Epithelial cell of prostate (primary cell): ENCODE data around the gene KITLG.
A peak's percentile ranks its signal among the peaks of the same experiment; 100 is the strongest.
"Not testable (repeated sequence)": the region's sequence is repeated elsewhere in the genome, so short reads cannot be mapped to it uniquely, and the experiment has no call there.

Source experiments
- DNase-seq: peaks from one replicate; pipeline ENCODE4 v3.0.0-alpha.2; 2011; ENCODE audit warnings: low read depth, low spot score
- H3K27ac ChIP-seq: fragments of 450-650 bp; 2 replicates; pipeline ENCODE4 v1.5.1; 2017; ENCODE audit warnings: mild to moderate bottlenecking

Gene KITLG

DNA sequence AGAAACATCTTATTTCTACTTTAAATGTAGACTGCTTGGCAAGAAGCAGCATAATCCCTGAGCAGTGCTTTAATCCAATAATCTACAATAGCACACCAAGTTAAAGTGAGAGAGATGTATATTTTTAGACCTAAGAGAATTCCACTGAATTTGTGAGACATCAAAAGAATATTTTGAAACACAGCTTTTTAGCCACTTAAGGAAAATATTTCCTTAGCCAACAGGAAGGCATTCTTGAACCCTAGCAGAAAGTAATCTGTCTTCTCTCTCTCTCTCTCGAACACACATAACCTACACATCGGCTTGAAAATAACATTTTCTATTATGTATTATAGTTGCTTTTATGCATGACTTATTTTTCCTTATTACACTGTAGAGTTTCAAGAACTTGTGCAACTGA lies 34.0 kb downstream of the KITLG start:
- no peak for DNase-seq
- no peak overlapping the region for H3K27ac ChIP-seq

DNA sequence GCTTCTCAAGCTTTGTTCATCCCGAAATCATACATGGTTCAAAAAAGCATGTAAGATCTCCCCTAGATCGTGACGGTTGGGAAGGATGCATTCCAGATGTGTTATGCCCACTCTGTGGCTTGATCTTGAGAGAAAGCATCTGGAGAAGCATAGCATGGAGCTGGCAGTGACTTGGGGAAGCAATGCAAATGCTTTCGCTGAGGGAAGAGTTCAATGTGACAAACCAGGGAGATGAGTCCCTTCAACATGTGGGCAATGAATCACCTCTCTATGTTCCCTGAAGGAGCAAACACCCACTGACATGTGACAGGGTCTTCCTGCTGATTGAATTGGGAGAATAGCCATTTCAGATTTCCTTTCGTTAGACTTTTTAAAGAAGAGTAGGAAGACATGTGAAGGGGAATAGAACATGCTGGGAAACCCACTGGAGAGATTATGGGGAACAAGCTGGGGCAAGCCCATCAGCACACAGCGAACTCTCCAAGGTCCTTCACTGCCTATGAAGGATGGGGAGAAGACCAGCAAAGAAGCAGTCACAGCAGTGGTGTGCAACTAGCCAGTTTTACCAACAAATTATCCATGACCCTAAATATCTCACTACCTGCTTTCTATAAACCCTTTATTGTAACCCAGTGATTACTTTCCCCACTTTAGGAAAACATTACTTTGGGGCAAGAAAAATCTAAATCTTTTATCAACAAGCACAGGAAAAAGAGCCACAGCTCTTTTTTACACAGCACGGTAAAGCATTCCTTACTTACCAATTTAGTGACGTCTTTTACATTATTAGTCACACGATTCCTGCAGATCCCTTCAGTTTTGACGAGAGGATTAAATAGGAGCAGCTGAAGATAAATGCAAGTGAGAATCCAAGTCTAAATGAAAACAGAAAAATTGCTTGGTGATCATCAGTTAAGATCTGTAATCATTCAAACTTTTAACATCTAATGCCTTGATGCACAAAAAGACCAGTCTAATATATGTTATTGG lies 35.0 kb downstream of the KITLG start:
- DNase-seq: no peak
- no peak overlapping the region for H3K27ac ChIP-seq

DNA sequence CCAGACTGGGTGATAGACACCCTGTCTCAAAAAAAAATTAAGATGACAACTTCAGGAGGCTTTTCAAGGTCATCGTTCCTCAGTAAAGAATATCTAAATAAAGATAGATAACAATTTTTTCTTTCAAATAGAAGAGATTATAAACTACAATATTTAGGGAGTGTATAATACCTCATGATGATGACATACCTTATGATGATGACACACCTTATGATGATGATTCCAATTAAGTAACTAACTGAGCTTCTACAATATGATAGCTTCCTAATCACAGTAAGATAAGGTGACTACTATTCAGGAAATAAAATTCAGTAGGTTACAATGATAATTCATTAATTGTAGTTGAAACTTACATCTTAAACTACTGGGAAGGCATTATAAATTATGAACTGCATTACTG lies 40.4 kb downstream of the KITLG start:
- H3K27ac ChIP-seq: no peak overlapping the region
- DNase-seq: no peak

DNA sequence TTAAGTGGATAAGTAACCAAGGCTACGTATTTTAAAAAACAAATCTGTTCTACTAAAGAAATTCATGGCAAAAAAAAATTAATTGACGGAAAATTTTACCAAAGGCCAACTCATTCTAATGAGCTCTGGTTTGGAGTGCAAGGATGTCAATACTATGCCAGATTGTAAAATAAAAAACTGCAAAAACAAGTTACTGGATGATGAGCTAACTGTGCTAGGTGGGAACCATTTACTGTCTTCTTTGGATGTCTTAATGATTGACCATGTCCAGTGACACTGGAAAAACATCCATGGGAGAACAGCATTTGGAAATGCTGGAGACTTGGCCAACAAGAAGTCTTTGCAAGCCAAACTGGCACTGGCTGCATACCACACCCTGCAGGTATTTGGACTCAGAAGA lies 41.6 kb downstream of the KITLG start:
- no peak for DNase-seq
- H3K27ac ChIP-seq: no peak overlapping the region

DNA sequence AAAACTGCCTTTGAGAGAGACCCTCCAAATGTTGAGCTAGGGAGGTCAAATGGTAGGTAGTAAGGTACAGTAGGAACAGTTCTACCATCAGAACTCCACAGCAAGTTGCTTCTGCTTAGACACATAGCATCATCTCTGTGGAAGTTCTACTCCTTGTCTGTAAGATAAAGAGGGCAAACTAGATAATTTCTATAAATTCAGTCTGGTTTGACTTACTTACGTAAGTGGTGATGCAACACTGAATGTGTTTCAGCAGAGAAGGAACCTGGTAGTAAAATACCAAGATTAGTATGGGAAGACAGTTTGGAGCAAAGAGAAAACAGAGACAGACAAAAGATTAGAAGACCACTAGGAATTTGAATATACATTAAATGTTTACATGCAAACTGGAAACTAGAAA lies 42.0 kb downstream of the KITLG start:
- no peak overlapping the region for H3K27ac ChIP-seq

DNA sequence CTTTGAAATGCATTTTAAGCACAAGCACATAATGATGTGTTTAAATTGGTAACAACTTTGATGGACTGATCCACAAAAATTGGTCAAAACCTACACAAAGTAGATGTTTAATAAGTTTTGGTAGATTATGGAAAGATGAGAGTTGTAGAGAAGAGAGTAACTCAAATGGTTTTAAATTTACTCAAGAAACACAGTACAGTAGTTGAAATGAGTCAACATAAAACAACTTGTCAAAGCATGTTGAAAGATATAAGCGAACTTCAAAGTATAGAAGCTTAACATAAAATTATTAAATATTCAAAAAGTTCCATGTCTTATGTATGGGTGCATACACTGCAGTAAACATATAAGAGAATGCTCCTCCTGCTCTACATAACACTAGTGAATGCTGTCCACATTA lies 49.4 kb downstream of the KITLG start:
- peak overlapping the region; percentile 13 for H3K27ac ChIP-seq
- no peak for DNase-seq

More for the DNA sequence above, 42.0 kb downstream of the KITLG start:
- DNase-seq: no peak

DNA sequence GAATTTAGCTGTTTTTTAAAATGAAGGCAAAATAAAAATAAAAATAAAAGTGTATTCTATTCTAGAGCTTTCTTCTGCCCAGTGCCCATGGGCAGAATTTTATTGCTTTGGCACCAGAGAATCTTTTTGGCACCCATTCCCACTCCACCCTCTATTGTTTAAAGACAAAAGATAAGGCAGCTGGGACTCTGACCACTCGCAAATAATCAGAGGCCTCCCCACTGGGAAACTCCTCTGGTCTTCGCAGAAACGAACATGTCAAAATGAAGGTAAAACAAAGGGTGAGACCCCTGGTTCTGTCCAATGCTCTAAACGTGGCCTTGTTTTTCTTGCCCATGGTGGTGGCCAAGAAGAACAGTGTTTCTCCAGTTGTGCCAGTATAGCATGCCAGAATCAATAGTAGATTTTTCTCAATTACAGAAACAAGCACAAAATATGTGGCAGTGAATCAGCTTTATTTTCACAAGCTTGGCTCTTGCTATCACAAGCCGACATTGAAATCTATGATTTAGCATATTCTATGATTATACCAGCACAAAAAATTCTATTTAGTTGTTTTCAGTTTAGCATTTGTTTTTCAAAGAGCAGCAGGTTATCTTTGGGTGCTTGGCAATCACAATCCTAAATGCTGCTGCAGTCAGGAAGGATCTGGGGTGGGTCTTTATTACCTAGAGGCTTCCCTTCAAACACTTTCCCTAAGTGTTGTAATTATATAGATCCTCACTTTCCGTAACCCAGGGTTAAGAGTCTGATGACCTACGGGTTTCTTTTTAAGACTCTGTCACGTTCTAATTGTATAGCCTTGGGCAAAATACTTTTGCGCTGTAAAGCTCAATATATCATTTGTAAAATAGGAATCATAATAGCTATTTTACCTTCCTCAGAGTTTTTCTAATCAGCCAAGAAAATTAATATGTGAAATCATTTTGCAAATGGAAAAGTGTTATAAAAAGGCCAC lies 50.5 kb downstream of the KITLG start:
- H3K27ac ChIP-seq: peak overlapping the region; percentile 13
- no peak for DNase-seq

DNA sequence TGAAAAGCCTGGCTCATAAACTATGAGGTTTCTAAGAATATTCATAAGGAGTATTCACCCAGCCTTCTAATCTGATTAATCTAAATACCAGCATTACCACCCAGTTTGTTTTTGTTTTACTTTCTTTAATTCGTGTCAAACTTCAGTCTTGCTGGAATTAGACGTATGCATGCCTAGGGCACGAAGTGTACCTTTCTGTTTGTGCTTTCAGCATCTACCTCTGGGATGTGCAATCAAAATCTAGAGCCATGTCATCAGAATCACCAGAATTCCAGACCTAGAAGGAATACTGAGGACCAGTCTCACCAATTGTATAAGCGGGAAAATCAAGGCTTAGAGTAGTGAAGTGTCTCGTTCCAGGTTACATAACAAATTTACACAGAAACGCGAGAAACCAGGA lies 57.3 kb downstream of the KITLG start:
- no peak for DNase-seq
- H3K27ac ChIP-seq: no peak overlapping the region

DNA sequence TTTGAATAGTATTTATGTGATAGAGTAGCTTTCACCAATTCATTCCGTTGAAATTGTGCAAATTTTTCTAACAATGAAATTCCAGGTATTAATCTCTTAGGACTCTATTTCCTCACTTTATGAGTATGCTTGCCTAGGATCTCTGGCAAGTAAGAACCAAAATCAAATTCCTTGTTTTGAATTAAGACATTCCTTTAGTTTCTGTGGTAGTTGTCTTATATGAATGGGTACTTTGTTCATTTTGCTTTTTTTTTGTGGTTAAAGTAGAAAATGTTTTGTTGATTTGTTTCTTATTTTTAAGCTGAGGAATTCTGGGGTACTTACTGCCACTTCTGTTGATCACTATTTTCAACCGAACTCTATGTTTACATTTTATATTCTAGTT lies 59.8 kb downstream of the KITLG start:
- peak overlapping the region; percentile 69 for H3K27ac ChIP-seq
- DNase-seq: no peak

DNA sequence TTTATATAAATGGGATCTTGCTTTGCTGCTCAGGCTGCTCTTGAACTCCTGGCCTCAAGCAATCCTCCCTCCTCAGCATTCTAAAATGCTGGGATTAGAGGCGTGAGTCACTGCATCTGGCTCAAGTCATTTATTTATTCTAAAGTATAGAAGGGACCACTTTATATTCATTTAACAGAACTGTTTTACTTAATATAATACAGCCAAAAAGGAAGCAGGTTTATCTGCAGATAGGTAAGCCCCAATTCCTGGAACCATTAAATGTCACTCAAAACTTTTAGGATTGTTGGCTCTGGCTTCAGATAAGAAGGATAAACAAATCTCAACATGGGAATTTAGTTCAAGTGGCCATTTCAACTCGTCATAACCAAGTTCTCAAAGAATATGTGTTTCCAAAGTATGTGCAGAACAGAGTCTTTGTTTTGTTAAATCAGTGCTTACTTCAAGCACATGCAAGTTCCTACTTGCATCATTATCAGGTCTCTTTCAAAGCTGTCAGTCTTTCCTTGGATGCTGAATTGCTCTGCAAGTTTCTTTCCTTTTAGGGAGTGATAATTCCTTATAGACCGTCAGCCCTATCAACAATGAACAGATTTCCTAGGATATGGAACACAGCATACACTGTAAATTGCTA lies 60.4 kb downstream of the KITLG start:
- H3K27ac ChIP-seq: peak overlapping the region; percentile 69
- peak; percentile 36 for DNase-seq

DNA sequence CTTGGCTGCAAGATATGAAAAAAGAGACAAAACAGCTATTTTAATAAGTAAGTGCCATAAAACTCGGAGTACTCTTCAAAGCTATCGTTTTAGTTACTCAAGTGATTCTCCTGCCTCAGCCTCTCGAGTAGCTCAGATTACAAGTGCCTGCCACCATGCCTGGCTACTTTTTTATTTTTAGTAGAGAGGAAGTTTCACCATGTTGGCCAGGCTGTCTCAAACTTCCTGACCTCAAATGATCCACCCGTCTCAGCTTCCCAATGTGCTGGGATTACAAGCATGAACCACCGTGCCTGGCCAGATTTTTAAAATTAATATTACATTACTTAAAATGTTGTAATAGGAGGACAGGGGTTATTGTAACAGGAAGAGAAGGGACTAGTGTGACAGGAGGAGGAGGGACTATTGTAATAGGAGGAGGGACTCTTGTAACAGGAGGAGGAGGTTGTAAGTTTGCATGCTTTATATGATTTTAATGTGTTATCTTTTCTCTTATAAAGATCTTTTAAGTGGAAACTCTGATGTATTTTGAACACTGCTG lies 61.3 kb downstream of the KITLG start:
- no peak for DNase-seq
- H3K27ac ChIP-seq: peak overlapping the region; percentile 69

DNA sequence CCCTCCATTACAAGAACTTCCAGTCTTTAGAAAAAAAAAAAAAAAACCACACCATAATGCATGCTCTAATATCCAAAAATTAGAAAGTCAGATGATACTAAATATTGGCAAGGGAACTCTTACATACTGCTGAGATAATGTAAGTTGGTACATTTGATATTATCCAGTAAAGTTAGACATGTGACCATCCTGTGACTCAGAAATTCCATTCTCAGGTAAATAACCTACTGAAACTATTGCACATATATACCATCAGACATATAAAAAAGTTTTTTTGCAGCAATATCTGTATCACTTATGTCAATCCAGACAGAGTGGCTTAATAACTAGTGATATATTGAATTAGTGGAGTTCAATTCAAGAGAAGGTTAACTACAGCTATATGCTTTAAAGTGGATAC lies 63.5 kb downstream of the KITLG start:
- peak overlapping the region; percentile 45 for H3K27ac ChIP-seq
- peak; percentile 50 for DNase-seq

DNA sequence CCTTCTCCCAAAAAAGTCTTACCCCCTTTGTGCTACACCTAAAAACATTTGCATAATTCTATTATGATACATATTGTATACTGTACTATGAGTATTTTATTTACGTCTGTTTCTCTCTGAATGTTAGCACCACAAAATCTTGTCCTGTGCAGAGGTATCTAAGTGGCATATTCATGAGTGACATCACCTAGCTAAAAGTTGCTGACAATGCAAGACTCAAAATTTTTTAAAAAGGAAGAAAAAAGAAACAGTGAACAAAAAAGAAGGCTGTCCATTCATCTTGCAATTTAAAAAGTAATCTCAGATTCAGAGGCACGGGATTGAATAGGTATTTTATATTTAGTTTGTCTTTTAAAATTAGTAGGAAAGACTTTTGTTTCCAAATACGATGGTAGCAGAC lies 69.4 kb downstream of the KITLG start:
- no peak for DNase-seq
- H3K27ac ChIP-seq: no peak overlapping the region

DNA sequence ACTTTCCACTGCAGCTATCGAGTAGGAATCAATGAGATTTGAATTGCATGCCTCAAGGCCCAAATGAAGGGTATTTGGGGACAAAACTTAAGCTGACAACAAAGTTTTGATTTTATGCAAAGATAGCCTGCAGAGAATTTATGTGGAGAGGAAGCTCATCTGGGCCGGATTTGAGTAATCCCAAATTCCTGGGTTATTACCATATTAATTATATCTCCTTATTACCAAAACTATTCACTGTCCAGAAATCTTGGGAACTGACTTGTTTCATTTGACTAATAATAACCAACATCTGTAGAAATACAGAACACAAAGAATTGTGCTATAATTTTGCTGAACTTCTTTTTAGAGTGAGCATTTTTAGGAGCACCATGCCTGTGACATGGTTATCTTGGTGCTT lies 70.4 kb downstream of the KITLG start:
- H3K27ac ChIP-seq: no peak overlapping the region
- DNase-seq: no peak

DNA sequence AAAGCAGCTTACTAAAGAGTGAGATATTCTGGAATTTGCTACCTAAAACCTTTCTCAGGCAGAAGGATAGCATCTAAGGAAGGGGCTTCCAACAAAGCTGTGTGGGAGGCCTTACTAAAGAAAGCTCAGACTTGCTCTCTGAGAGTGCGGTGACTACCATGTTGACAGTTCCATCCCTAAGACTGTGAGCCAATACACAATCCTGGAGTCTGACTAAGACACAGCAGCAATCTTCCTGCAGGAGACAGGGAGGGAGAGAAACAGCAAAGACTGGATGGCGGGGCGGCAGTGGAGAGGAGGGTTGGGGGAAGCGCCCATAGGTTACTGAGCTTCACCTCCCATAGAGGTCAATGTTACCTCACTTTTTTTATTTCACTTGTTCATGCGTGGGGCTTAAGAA lies 70.9 kb downstream of the KITLG start:
- no peak for DNase-seq
- H3K27ac ChIP-seq: no peak overlapping the region

DNA sequence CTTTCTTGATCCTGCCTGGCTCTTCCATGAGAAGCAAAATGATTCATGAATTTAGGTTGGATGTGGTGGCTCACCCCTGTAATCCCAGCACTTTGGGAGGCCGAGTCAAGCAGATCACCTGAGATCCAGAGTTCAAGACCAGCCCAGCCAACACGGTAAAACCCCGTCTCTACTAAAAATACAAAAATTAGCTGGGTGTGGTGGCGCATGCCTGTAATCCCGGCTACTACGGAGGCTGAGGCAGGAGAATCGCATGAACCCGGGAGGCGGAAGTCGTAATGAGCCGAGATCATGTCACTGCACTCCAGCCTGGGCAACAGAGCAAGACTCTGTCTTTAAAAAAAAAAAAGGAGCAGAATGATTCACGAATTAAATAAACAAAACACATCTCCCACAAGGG lies 72.4 kb downstream of the KITLG start:
- DNase-seq, H3K27ac ChIP-seq: not testable (repeated sequence)

DNA sequence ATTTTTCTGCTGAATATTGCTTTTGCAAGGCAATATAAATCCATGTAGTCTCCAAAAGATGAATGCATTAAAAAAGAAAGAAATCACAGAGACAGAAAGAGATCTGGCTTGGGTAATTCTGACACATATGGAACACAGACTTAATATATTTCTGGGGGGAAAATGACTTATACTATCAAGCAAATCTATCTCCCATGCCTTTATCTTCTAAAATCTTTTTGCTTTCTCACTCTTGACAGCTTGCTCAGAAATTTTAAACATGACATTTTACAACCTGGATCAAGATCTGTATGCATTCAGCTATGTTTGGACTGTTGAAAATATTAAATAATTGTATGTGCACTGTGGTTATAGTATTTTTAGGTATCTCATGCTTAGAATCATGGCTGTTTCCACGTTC lies 73.0 kb downstream of the KITLG start:
- no peak overlapping the region for H3K27ac ChIP-seq
- DNase-seq: no peak

DNA sequence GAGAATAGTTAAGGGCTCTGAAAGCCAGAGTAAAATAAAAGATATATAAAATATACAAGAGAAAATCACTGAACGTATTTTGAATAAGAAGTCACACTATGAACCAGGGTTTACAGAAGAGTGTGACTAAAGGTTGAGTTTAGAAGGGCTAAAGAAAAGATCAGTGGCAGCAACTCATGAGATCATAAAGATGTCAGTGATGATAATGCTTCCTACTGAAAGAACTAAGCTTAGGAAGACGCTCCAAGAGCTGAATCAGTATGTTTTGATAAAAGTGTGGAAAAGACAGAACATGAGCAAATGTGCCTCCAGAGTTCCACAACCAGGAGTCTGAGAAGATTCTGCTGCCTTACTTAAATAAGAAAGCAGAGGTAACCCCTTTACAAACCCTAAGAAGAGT lies 74.6 kb downstream of the KITLG start:
- H3K27ac ChIP-seq: no peak overlapping the region
- no peak for DNase-seq

DNA sequence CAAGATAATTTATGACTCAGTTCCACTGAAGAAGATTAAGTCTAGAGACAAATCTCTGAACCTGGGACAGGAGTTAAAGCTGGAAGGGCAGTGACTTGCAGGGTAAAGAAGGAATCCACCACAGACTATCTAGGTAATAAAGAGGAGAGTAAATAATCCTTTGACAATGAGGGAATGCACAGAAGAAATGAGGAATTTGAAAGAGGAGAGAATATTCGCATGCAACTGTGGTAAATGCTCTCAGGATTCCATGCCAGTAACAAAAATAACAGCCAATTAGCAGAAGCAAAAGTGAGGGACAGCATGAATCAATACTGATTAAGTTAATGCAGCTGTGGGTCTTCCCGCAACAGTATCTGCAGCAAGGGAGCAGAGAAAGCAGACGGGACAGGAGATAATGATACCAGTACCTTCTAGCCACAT lies 77.0 kb downstream of the KITLG start:
- H3K27ac ChIP-seq: peak overlapping the region; percentile 69

More for the DNA sequence above, 77.0 kb downstream of the KITLG start:
- no peak for DNase-seq
